Measurements from ENCODE around the gene SCYGR3.
A peak's percentile ranks its signal among the peaks of the same experiment; 100 is the strongest.

The SCYGR3 gene

GRCh38 chr2:227568852-227569169, 45.8 kb downstream of the SCYGR3 start:
- peaks cover 5% of the 10 kb centered on the region for H3K36me3 Mint-ChIP-seq (ENCODE audit: insufficient read depth)
- no peaks in the 10 kb centered on the region for H3K4me1 Mint-ChIP-seq (ENCODE audit: low read depth in 2 of 2)
- no peaks in the 10 kb centered on the region for H3K9me3 Mint-ChIP-seq
- no peak for DNase-seq
- no peaks in the 10 kb centered on the region for H3K27me3 Mint-ChIP-seq
- no peak for ATAC-seq (replicated peaks)
- no peak overlapping the region for H3K4me3 Mint-ChIP-seq
- H3K27ac Mint-ChIP-seq: no peak overlapping the region

- no peak overlapping the region for H3K27ac Mint-ChIP-seq
- no peaks in the 10 kb centered on the region for H3K27me3 Mint-ChIP-seq
- H3K4me3 Mint-ChIP-seq: no peak overlapping the region
- no peak for ATAC-seq (replicated peaks)
- H3K9me3 Mint-ChIP-seq: no peaks in the 10 kb centered on the region
- H3K4me1 Mint-ChIP-seq (ENCODE audit: low read depth in 2 of 2): no peaks in the 10 kb centered on the region
- peaks cover 7% of the 10 kb centered on the region for H3K36me3 Mint-ChIP-seq (ENCODE audit: insufficient read depth)
- DNase-seq: no peak
Measured at GRCh38 chr2:227566012-227566411, 48.6 kb downstream of the SCYGR3 start.

GRCh38 chr2:227565080-227565479, 49.6 kb downstream of the SCYGR3 start:
- peaks cover 7% of the 10 kb centered on the region for H3K36me3 Mint-ChIP-seq (ENCODE audit: insufficient read depth)
- H3K4me1 Mint-ChIP-seq (ENCODE audit: low read depth in 2 of 2): no peaks in the 10 kb centered on the region
- ATAC-seq (replicated peaks): no peak
- peak overlapping the region in 1 of 2 donors; percentile 10 for H3K27ac Mint-ChIP-seq
- DNase-seq: no peak
- no peaks in the 10 kb centered on the region for H3K27me3 Mint-ChIP-seq
- H3K9me3 Mint-ChIP-seq: no peaks in the 10 kb centered on the region
- H3K4me3 Mint-ChIP-seq: no peak overlapping the region
